Measurements from ENCODE around the gene PSMD1. TPM values are rescaled to one million over a fixed set of nuclear protein-coding genes. Genes with fewer than 3 reads are reported as not detected.

The PSMD1 gene
- total RNA-seq, 1 donor from 2014 or later, result 87.3 TPM

- no peak for DNase-seq (ENCODE audit: low read depth)
- no peak overlapping the region for H3K4me3 ChIP-seq (ENCODE audit: low read depth, low read length)
- TF ChIP-seq CTCF (conservative IDR thresholded peaks at IDR 0.05; ENCODE audit: low read depth, low read length), result no peak
Measured at GRCh38 chr2:231049286-231050017, 7.2 kb upstream of the PSMD1 start.

- TF ChIP-seq CTCF (conservative IDR thresholded peaks at IDR 0.05; ENCODE audit: low read depth, low read length), result no peak
- no peak for DNase-seq (ENCODE audit: low read depth)
- no peak overlapping the region for H3K4me3 ChIP-seq (ENCODE audit: low read depth, low read length)
Measured at GRCh38 chr2:231050018-231050901, 6.4 kb upstream of the PSMD1 start.

GRCh38 chr2:231051116-231051515, 5.6 kb upstream of the PSMD1 start:
- TF ChIP-seq CTCF (conservative IDR thresholded peaks at IDR 0.05; ENCODE audit: low read depth, low read length), result no peak

GRCh38 chr2:231052494-231053451, 3.9 kb upstream of the PSMD1 start:
- H3K4me3 ChIP-seq (ENCODE audit: low read depth, low read length), result peak overlapping the region; percentile 59
- no peak for DNase-seq (ENCODE audit: low read depth)
- peak; percentile 88 for TF ChIP-seq CTCF (conservative IDR thresholded peaks at IDR 0.05; ENCODE audit: low read depth, low read length)

More at GRCh38 chr2:231051116-231051515, 5.6 kb upstream of the PSMD1 start:
- H3K4me3 ChIP-seq (ENCODE audit: low read depth, low read length), result no peak overlapping the region
- no peak for DNase-seq (ENCODE audit: low read depth)

GRCh38 chr2:231053846-231054245, 2.8 kb upstream of the PSMD1 start:
- no peak for DNase-seq (ENCODE audit: low read depth)
- H3K4me3 ChIP-seq (ENCODE audit: low read depth, low read length), result no peak overlapping the region
- no peak for TF ChIP-seq CTCF (conservative IDR thresholded peaks at IDR 0.05; ENCODE audit: low read depth, low read length)

GRCh38 chr2:231057590-231057989, 923 bp downstream of the PSMD1 start:
- no peak for TF ChIP-seq CTCF (conservative IDR thresholded peaks at IDR 0.05; ENCODE audit: low read depth, low read length)
- H3K4me3 ChIP-seq (ENCODE audit: low read depth, low read length), result peak overlapping the region; percentile 99
- no peak for DNase-seq (ENCODE audit: low read depth)

Measured in epithelial cell of proximal tubule (primary cell).